Peyer's patch (tissue), 4 donors: ENCODE data around the gene DOCK4.
"Not testable (repeated sequence)": the region's sequence is repeated elsewhere in the genome, so short reads cannot be mapped to it uniquely, and the experiment has no call there.

Experiments
- POLR2A ChIP-seq, 2 donors: fragments of 450-650 bp; IDR thresholded peaks; one replicate each; pipeline ENCODE4 v1.5.1; 2017; ENCODE audit warnings: antibody characterized with exemption in 2 of 2, mild to moderate bottlenecking in 2 of 2, moderate library complexity in 2 of 2
- TF ChIP-seq, protein P1 (sequence below), 6 experiments: fragments of 450-650 bp in 4 of 6; fragments of 200-600 bp in 2 of 6; sonication (generic) in 1 of 6; IDR thresholded peaks; one replicate each; pipeline ENCODE4 v1.5.1; 2017 to 2019; ENCODE audit warnings: antibody characterized with exemption in 6 of 6, mild to moderate bottlenecking in 3 of 6, moderate library complexity in 1 of 6

- TF ChIP-seq, protein P1, sequence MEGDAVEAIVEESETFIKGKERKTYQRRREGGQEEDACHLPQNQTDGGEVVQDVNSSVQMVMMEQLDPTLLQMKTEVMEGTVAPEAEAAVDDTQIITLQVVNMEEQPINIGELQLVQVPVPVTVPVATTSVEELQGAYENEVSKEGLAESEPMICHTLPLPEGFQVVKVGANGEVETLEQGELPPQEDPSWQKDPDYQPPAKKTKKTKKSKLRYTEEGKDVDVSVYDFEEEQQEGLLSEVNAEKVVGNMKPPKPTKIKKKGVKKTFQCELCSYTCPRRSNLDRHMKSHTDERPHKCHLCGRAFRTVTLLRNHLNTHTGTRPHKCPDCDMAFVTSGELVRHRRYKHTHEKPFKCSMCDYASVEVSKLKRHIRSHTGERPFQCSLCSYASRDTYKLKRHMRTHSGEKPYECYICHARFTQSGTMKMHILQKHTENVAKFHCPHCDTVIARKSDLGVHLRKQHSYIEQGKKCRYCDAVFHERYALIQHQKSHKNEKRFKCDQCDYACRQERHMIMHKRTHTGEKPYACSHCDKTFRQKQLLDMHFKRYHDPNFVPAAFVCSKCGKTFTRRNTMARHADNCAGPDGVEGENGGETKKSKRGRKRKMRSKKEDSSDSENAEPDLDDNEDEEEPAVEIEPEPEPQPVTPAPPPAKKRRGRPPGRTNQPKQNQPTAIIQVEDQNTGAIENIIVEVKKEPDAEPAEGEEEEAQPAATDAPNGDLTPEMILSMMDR (IDR thresholded peaks at IDR 0.05) = not testable (repeated sequence)
- TF ChIP-seq POLR2A (IDR thresholded peaks at IDR 0.05) = not testable (repeated sequence)
Measured at GRCh38 chr7:111908673-111909072, 297.5 kb downstream of the DOCK4 start.
